ENCODE measurements around the gene EXOC6. TPM values are rescaled to one million over a fixed set of nuclear protein-coding genes. Genes with fewer than 3 reads are reported as not detected.

EXOC6 gene
- total RNA-seq, 3 donors from 2014 or later (not counting 1 experiment from before 2014, with no cell fraction given) = 12.1 to 18.2 (median 16.1) TPM

DNA sequence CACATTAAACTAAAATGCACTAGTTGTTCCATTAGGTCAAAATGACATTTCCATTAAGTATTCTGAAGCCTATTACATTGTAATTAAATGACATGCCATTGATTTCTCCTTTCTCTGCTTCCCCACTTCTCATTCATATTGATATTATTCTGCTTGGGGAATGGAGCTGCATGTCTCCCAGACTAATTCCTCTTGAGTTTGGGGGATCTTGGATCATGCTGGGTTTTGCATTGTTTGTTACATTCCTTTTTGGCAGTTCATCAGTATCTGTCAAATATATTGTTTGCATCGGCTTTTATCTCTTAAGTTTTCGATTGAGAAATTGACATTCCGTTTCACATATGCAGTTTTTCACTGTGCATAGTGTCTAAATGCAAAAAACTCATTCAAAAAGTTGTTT, 147.2 kb downstream of the EXOC6 start:
- H3K9me3 Mint-ChIP-seq = no peaks in the 10 kb centered on the region
- intact Hi-C loops (cut with micrococcal nuclease) = no loop called here
- no peaks in the 10 kb centered on the region for H3K36me3 Mint-ChIP-seq

GRCh38 chr10:92997620-92998019, 149.3 kb downstream of the EXOC6 start:
- Mint-ChIP-seq H3K9me3 (no peaks in the 10 kb centered on the region), H3K36me3 (no peaks in the 10 kb centered on the region), H3K4me1 (peaks cover 9 to 14% of the 10 kb centered on the region in 2 donors), H3K27ac (no peak overlapping the region), H3K27me3 (ENCODE audit: low read depth in 2 of 2) (no peaks in the 10 kb centered on the region), H3K4me3 (no peak overlapping the region)
- Histone ChIP-seq H3K27me3 (ENCODE audit: control insufficient read depth, insufficient read depth, low read length) (no peaks in the 10 kb centered on the region), H3K4me1 (ENCODE audit: control insufficient read depth, insufficient read depth, low read length) (no peaks in the 10 kb centered on the region), H3K36me3 (ENCODE audit: control insufficient read depth, insufficient read depth, low read length) (no peaks in the 10 kb centered on the region), H3K4me3 (ENCODE audit: low read length) (no peak overlapping the region), H3K9me3 (ENCODE audit: control insufficient read depth, insufficient read depth, low read length) (no peaks in the 10 kb centered on the region), H3K27ac (ENCODE audit: low read length) (no peak overlapping the region)
- intact Hi-C loops (cut with micrococcal nuclease) = no loop called here
- DNase-seq (no peak), ATAC-seq (no peak)
- no peak for TF ChIP-seq CTCF (IDR thresholded peaks at IDR 0.05)

More for the DNA sequence above, 147.2 kb downstream of the EXOC6 start:
- Histone ChIP-seq H3K4me1 (ENCODE audit: control insufficient read depth, insufficient read depth, low read length) (no peaks in the 10 kb centered on the region), H3K27me3 (ENCODE audit: control insufficient read depth, insufficient read depth, low read length) (no peaks in the 10 kb centered on the region), H3K36me3 (ENCODE audit: control insufficient read depth, insufficient read depth, low read length) (no peaks in the 10 kb centered on the region), H3K4me3 (ENCODE audit: low read length) (no peak overlapping the region), H3K27ac (ENCODE audit: low read length) (no peak overlapping the region), H3K9me3 (ENCODE audit: control insufficient read depth, insufficient read depth, low read length) (no peaks in the 10 kb centered on the region)
- Mint-ChIP-seq H3K4me3 (no peak overlapping the region), H3K4me1 (peaks cover 9 to 14% of the 10 kb centered on the region in 2 donors), H3K27ac (no peak overlapping the region), H3K27me3 (ENCODE audit: low read depth in 2 of 2) (no peaks in the 10 kb centered on the region)
- DNase-seq (no peak), ATAC-seq (no peak)
- TF ChIP-seq CTCF (IDR thresholded peaks at IDR 0.05) = no peak
- whole genome bisulfite sequencing (ENCODE audit: insufficient coverage) = 97% methylated on average over 3 of the region's 3 CpGs

- Mint-ChIP-seq H3K4me1 (peaks cover 0 to 2% of the 10 kb centered on the region in 2 donors), H3K27ac (no peak overlapping the region), H3K4me3 (no peak overlapping the region), H3K36me3 (no peaks in the 10 kb centered on the region), H3K27me3 (ENCODE audit: low read depth in 2 of 2) (no peaks in the 10 kb centered on the region), H3K9me3 (no peaks in the 10 kb centered on the region)
- intact Hi-C loops (cut with micrococcal nuclease) = no loop called here
- no peaks in the 10 kb centered on the region for H3K27me3 ChIP-seq (ENCODE audit: control insufficient read depth, insufficient read depth, low read length)
- no peaks in the 10 kb centered on the region for H3K36me3 ChIP-seq (ENCODE audit: control insufficient read depth, insufficient read depth, low read length)
- H3K4me3 ChIP-seq (ENCODE audit: low read length) = no peak overlapping the region
- no peak overlapping the region for H3K27ac ChIP-seq (ENCODE audit: low read length)
- TF ChIP-seq CTCF (IDR thresholded peaks at IDR 0.05) = no peak
- no peak for DNase-seq
- no peak for ATAC-seq
- H3K9me3 ChIP-seq (ENCODE audit: control insufficient read depth, insufficient read depth, low read length) = no peaks in the 10 kb centered on the region
- H3K4me1 ChIP-seq (ENCODE audit: control insufficient read depth, insufficient read depth, low read length) = no peaks in the 10 kb centered on the region
- 100% methylated on average over 1 of the region's 2 CpGs for WGBS (ENCODE audit: insufficient coverage)
These were observed 150.9 kb downstream of the EXOC6 start for GRCh38 chr10:92999191-92999590.

- 83% methylated on average over 1 of the region's 3 CpGs for WGBS (ENCODE audit: insufficient coverage)
- intact Hi-C loops (cut with micrococcal nuclease) = no loop called here
- Mint-ChIP-seq H3K27me3 (ENCODE audit: low read depth in 2 of 2) (no peaks in the 10 kb centered on the region), H3K9me3 (no peaks in the 10 kb centered on the region), H3K4me1 (no peaks in the 10 kb centered on the region), H3K4me3 (no peak overlapping the region), H3K27ac (no peak overlapping the region), H3K36me3 (no peaks in the 10 kb centered on the region)
- no peak overlapping the region for H3K4me3 ChIP-seq (ENCODE audit: low read length)
- no peaks in the 10 kb centered on the region for H3K9me3 ChIP-seq (ENCODE audit: control insufficient read depth, insufficient read depth, low read length)
- H3K4me1 ChIP-seq (ENCODE audit: control insufficient read depth, insufficient read depth, low read length) = no peaks in the 10 kb centered on the region
- H3K27me3 ChIP-seq (ENCODE audit: control insufficient read depth, insufficient read depth, low read length) = no peaks in the 10 kb centered on the region
- TF ChIP-seq CTCF (IDR thresholded peaks at IDR 0.05) = no peak
- no peak overlapping the region for H3K27ac ChIP-seq (ENCODE audit: low read length)
- H3K36me3 ChIP-seq (ENCODE audit: control insufficient read depth, insufficient read depth, low read length) = no peaks in the 10 kb centered on the region
- ATAC-seq (no peak), DNase-seq (peak in 1 of 2 donors; percentile 8)
These were observed 158.2 kb downstream of the EXOC6 start for GRCh38 chr10:93006435-93007039.
